ENCODE measurements around the gene SPATA31E1.
"Not testable (repeated sequence)": the region's sequence is repeated elsewhere in the genome, so short reads cannot be mapped to it uniquely, and the experiment has no call there.

The SPATA31E1 gene

DNA sequence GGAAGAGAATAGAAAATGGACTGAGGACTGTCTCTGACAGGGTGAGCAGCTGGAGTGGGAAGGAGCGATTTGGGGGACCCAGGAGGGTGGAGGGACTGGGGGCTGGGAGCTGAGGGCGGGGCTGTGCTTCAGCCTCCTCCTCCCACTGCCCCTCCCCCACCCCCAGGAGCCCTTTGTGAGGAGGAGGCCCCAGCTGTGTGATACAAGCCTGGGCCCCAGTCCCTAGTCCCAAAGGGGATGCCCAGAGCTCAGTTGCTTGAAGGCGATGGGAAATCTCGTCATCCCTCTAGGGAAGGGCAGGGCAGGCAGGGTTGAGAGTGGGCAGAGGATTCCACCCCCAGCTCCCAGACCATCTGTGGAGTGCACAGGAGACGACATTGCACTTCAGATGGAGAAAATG lies at the start of gene SPATA31E1:
SPATA31E1 (plus strand) TSS at position 251 of the 400 bp plus-strand sequence; CDS start at position 266, 15 bp downstream.
- DNase-seq = no peak

DNA sequence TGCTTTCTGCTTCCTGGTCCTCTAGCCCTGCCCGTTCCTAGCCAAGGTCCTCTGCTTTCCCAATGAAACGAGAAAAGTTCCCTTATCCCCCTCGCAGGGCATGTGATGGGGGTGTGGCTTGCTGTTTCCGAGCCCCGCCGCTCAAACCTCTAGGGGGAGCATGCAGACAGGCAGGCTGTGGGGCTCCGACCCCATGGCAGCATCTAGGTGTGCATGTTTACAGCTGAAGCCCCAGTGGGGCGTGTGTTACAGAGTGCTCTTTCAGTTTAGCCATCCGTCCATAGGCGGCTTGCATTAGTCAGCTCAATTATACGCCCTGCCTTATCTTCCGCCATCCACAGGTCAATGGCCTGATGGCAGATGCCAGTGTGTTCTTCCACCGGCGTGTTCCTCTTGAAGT lies 48.3 kb upstream of the SPATA31E1 start:
- no peak for DNase-seq

DNA sequence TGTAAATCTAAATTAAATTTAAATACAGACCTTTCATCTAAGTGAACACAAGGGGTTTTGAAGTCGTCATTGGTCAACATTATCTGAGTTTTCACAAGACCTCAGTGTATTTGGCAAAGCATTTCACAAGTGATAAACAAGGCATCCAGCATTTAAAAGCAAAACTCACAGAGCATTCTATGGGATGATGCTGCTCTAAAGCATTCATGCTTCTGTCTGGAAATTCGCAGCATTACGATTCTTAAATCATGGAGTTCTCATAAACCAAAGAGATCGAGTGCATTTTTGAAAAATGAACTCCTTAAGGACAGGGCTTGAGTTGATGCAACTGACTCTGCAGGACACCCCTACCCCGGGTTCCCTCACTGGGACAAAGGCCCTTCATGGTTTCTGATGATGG lies 46.1 kb upstream of the SPATA31E1 start:
- no peak for DNase-seq

DNA sequence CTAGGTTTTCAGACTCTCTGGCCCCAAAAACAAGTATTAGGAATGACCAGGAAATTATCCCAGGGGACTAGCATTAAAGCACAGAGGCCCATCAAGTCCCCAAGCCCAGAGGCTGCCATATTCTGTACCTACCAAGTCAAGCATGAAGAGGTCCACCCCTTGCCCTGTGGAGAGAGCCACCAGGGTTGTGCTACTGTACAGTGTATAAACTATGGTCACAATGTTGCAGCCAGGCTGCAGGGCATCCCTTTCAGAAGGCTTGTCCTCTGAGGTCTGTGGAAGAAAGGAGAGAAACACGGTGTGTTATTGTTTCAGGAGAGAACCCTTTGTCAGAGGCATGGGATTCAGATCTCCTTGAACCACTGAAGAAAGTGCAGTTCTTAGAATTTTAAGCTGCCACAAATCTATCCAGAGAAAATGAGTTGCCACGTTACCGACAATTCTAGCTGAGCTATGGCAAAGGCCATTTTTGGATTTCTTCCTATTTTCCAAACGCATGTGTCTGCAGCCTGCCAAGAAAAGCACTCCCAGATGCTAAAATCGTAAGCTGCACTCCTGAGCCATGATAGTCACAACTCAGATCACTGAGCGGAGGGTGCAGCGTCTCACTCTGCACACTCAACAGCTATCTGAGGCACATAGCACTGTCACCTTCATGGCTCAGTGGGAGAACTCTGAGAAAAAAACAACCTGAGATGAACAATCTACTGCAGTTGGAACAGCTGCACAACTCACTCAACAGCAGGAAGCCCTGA lies 45.5 kb upstream of the SPATA31E1 start:
- DNase-seq = peak in 2 of 51 donors; percentile 4 to 16

DNA sequence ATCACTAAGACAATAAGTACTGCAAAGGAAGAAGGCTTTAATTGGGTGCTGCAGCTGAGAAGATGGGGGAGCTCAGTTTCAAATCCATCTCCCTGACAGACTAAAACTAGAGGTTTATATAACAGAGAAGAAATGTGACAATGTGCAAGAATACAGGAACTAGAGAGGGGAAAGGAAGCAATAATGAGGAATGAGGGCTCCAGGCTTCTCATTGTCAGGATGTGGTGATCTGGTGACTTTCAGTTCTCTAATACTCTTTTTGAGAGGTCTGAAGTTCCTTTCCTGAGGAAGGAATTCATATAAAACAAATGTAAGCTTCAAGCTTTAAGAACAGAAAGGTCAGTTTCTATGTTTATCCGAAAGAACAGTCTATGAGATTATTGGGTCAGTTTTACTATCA lies 42.5 kb upstream of the SPATA31E1 start:
- DNase-seq = no peak

DNA sequence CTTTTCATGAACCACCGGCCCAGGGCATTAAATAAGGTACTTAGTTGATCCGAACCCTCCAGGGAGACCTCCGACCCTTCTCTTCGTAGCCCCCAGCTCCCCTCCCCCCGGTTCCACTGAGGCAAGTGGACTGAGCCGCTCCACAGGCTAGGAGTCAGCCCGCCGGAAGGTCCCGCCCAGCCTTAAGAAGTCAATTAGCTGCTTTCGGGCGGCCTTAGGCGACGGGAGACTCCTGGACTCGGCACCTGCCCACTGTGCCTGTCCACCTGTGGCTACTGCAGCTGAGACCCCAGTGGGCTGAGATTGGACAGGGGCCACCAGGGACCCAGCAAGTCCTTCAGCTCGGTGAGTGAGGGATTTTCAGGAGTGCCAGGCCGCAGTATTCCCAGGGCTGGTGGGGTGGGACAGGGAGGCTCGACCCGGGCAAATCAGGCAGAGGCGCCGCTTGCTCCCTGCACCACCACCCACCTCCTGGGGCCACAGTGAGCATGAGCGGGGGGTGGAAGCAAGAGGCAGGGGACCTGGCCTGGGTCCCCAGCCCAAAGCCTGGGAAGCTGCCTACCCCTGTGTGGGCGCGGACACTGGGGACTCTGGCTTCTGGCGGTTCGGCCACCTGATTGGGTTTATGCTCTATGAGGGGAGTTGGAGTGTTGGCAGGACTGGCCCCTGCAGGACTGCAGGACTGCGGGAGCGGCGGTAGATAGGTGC lies 39.6 kb upstream of the SPATA31E1 start:
- no peak for DNase-seq

DNA sequence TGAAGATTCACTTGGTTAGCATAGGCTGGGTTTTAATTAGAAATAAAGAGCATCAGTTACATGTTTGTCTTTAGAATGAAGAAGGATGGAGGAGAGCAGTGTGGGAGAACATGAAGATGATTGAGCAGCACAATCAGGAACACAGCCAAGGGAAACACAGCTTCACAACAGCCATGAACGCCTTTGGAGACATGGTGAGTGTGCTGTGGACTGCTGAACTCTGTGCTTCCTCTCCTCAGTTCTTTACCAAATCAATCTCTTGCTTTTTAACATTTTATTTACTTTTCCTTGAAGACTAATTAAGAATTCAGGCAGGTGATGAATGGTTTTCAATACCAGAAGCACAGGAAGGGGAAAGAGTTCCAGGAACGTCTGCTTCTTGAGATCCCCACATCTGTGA lies 38.2 kb upstream of the SPATA31E1 start:
- no peak for DNase-seq

DNA sequence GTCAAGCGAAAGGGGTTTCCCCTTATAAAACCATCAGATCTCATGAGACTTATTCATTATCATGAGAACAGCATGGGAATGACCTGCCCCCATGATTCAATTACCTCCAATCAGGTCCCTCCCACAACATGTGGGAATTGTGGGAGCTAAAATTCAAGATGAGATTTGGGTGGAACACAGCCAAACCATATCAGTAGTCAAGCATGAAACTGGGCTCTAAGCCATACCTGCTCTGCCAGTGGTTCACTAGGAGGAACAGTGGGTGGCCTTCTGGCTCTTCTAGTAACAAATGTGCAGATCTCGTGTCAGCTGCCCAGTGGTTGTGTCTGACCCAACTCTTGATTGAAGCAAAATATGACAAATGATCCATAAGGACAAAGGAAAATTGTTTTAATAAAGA lies 34.9 kb upstream of the SPATA31E1 start:
- not testable (repeated sequence) for DNase-seq

DNA sequence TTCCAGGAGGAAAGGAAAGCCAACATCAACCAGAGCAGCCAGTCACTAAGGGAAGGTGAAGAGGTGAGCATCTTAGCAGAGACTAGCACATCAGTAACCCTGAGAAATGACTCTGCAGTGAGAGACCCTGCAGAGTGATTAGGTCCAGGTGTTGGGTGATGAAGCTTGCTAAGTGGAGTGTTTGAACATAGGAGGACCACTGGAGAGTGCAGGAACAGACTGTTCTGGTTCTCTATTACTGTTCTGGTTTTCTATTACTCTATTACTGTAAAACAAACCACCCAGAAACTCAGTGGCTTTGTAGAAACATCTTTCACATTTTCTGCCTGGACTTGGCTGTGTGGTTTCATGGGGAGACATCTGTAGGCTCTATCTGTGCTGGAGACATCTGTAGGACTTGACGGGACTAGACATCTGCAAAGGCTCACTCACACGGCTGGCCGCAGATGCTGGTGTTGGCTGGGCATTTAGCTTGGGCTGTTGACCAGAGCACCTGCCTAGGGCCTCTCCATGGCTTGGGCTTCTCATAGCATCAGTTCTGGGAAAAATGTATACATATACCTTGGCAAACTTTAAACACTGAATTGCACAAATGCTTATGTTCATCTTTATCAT lies 33.4 kb upstream of the SPATA31E1 start:
- no peak for DNase-seq

DNA sequence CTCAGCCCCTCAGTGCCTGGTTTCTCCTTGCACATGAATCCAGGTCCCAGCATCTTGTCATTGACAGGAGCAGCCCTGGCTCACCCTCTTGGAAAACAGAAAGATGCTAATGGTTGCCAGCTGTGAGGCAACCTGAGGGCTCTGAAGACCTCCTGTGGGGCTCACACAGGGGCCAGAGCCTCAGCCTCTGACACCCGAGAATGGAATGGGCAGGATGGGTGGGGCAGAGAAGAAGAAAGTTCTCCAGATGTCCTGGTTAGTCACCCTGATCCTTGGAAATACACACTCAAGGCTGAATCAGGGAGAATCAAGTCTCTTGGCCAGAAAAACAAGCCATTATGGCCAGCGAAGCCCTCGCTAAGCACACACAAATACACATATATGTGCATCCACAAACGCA lies 32.3 kb upstream of the SPATA31E1 start:
- DNase-seq = no peak

DNA sequence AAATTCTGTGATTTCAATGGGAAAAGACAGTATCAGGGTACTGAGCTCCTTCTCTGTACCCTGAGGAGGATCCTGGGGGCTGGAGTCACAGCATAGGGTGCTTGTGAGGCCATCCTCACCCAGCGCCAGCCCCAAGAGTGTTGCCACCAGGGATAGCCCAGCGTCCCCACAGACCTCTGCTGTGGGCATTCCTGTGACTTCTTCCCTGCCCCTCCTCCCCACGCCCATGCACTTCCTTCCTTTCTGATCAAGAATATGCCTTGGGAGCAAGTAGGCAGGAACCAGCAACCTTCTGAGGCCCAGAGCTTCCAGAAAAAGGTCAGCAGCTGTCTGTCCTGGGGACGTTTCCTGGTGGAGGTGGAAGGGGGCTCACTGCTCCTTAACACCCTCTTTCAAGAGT lies 31.5 kb upstream of the SPATA31E1 start:
- DNase-seq = not testable (repeated sequence)

DNA sequence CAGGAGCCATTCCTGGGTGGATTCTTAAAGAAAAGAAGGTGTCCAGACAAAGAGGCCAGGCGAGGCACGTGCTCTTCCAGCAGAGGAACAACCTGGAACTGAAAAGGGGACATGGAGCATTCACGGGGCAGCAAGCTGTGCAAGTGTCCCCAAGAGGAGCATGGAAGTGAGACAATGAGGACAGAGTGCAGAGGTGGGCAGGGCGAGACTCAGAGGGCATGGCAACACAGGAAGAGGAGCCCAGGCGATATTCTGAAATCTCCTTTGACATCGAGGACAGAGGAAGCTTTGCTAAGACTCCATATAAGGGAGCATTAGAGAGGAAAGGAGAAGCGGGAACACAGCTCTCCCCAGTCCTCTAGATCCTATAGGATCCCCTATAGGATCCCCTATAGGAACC lies 29.4 kb upstream of the SPATA31E1 start:
- DNase-seq = no peak

DNA sequence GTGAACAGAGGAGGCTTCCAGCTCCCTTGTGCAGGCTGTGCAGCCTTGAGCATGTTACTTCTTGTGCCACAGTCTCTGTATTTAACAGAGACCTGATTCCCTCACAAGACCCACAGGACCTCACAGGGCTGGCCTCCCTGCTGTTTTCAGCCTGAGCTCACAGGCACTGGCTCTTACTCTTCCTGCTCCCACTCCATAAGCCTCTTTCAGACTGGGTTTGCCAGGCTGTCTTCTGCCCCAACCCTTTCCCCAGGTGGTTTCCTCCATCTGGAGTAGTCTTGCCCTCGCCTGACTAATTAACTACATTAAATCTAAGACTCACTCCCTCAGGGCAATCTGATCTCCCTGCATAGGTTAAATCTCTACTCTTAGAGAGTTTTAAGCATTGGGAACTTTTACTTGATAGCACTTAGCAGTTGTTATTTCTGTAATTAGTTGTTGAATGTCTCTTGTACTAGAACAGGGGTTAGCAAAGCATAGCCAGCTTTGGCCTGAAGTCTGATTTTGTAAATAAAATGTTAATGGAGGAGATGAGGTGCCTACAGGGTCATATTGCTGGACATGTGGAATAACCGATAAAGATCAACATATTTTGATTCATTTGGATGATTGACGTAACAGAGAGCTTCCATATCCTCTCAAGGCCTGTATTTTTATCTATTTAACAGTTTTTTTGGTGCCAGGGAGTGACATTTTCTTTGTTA lies 28.6 kb upstream of the SPATA31E1 start:
- DNase-seq = no peak

DNA sequence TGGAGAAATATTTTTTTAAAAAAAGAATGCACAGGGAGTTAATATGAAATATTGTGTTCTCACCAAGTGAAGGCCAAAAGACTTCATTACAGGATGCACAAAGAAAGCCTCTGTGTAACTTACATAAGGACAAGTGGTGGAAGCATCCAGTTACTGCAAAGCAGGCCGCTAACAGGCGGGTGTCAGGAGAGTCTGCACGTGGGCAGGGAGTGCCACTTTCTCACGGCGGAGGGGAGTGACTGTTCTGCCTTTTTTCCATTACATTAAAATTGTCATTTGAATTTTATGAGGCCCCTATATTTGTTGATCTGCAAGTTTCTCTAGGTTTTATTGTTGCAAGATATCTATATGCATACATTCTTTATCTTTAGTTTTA lies 28.1 kb upstream of the SPATA31E1 start:
- DNase-seq = no peak

DNA sequence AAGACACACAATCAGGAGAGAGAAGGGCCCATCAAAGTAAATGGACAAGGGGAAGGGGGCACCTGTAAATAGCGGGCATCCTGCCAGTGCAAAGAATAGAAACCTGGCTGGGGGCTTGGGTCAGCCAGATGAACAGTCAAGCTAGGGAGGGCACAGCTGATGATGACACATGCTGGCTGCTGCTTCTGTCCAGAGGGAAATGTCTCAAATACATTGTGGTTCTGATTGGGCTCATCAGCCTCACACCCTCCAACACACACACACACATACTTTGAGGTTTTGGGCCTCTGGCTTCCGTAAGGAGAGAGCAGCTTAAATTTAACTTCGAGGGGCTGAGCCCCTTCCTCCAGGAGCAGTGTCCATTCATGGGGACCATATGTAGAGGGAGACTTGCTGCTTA lies 27.6 kb upstream of the SPATA31E1 start:
- DNase-seq = no peak

DNA sequence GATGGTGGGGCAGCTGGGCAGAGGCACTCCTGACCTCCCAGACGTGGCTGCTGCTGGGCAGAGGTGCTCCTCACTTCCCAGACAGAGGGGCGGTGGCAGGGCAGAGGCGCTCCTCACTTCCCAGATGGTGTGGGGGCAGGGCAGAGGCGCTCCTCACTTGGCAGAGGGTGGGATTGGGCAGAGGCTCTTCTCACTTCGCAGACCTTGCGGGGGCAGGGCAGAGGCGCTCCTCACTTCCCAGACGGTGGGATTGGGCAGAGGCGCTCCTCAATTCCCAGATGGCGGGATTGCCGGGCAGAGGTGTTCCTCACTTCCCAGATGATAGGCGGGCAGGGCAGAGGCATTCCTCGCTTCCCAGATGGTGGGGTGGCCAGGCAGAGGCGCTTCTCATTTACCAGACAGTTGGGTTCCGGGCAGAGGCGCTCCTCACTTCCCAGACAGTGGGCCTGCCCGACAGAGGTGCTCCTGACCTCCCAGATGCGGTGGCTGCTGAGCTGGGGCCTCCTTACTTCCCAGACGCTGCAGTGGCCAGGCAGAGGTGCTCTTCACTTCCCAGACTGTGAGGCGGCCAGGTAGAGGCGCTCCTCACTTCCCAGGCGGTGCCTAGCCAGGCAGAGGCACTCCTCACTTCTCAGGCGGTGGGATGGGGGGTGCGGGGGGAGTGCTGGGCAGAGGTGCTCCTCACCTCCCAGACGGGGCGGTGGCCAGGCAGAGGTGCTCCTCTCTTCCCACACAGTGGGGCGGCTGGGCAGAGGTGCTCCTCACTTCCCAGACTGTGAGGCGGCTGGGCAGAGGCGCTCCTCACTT lies 25.3 kb upstream of the SPATA31E1 start:
- DNase-seq = no peak

DNA sequence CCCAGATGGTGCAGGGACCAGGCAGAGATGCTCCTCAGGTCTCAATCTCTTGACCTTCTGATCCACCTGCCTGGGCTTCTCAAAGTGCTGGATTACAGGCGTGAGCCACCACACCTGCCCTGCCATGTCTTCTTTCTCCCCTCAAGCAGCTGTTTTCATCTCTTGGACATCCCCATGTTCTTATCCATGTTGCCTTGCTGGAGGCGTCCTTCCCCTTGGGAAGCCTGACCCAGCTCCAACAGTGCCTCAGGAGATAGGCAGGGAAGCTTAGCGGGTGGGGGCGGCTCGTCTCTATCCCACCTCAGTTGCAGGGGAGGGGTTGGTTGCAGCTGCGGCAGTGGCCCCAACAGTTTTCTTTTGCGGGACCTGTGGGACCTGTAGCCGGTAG lies 24.7 kb upstream of the SPATA31E1 start:
- no peak for DNase-seq

DNA sequence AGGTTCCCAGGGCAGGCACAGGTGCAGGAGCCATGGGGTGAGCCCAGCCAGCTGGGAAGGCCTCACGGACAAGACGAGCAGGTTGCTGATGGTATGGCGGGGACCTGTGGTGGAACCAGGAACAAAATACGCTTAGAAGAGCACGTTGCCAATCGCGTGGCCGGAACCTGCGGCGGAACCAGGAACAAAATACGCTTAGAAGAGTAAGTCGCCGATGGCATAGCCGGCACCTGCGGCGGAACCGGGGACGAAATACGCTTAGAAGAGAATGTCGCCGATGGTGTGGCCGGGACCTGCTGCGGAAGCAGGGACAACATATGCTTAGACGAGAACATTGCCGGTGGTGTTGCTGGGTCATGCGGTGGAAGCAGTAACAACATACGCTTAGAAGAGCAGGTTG lies 23.5 kb upstream of the SPATA31E1 start:
- no peak for DNase-seq

DNA sequence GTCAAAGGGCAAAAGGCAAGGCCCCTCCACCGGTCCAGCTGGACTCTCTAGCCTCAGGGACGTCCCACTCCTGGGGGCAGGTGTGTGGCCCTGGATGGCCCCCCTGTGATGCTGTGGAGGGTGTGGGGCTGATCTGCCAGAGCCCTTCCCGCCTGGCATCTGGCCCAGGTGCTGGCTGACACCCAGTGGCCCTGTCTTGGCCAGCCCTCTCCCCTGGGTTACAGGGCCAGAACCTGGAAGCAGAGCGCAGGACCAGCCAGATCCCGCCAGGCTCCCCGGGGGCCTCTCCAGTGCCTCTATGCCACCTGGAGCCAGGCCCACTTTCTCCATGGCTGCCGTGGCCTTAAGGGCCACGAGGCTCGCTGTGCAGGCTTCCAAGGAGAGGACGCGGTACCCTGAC lies 22.9 kb upstream of the SPATA31E1 start:
- no peak for DNase-seq

DNA sequence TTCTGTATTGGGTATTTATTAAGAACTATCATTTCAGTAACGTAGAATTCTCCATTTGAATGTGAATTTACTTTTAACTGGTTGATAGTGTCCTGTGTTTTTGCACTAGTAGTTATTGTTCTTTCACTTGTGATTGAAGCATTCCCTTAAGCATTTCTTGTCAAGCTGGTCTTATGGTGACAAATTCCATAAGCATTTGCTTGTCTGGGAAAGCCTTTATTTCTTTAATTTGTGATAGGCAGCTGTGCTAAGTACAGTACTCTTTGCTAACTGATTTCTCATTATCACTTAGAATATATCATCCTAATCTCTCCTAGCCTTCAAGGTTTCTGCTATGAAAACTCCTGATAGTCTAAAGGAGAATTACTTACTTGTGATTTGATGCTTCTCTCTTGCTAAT lies 21.3 kb upstream of the SPATA31E1 start:
- DNase-seq = no peak

DNA sequence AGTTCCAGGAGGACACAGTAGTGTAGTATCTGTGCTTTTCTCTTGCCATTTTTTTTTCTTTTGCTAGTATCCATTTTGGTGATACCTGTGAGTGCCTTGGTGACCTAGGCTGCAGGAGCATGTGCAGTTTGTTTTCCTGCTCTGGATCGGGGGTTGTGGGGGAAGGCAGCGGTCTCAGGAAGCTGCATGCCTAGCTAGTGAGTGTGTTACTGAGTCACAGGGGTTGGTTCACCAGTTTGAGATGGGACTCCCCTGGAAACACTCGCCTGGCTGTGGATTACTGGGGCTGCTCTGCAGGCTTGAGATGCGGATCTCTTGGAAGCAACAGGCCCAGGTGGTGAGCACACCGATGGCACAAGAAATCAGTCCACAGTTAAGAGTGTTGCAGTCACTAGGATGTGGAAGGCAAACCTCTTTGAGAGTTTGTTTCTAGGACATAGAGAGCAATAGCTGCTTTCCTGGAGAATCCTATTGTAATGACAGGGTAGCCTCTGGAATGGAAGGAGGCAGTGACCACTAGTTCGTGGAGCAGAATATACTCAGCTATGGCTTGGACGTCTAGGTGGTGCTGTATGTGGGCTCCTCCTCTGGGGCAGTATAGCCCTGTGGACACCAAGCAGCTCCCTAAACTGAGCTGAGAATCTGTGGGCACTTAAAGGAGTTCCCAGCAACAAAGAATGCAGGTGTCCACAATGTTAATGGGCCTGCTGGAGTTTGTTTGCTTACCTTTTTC lies 20.0 kb upstream of the SPATA31E1 start:
- DNase-seq = no peak
